ENCODE results near the gene TLK1. TPM values are rescaled to one million over a fixed set of nuclear protein-coding genes. Genes with fewer than 3 reads are reported as not detected.

TLK1 gene
- total and polyA plus RNA-seq, 2 donors (not counting 1 experiment from before 2014, with no cell fraction given): 23.5 to 29.9 TPM

- H3K4me1 ChIP-seq (ENCODE audit: control insufficient read depth, extremely low read depth, insufficient read depth, low read length): no peaks in the 10 kb centered on the region
- no peak overlapping the region for H3K27ac ChIP-seq (ENCODE audit: insufficient read depth, low read length)
- no peaks in the 10 kb centered on the region for H3K27me3 ChIP-seq (ENCODE audit: control insufficient read depth, insufficient read depth, low read length)
- DNase-seq (ENCODE audit: low read depth in 2 of 2): no peak
- no peak overlapping the region for H3K9ac ChIP-seq (ENCODE audit: insufficient read depth, low read length)
- no peaks in the 10 kb centered on the region for H3K9me3 ChIP-seq (ENCODE audit: control insufficient read depth, insufficient read depth, low read depth, low read length)
- H3K4me3 ChIP-seq (replicated peaks in 1 of 4; ENCODE audit: control extremely low read depth in 1 of 4, insufficient read depth in 1 of 4, low read depth in 3 of 4, low read length in 4 of 4): no peak overlapping the region
- H2AFZ ChIP-seq (ENCODE audit: low read length): no peak overlapping the region
- H3K4me2 ChIP-seq (ENCODE audit: extremely low read depth, insufficient read depth, low read length): no peak overlapping the region
- no peaks in the 10 kb centered on the region for H3K79me2 ChIP-seq (ENCODE audit: control insufficient read depth, insufficient read depth, low read length)
- TF ChIP-seq EZH2 (IDR thresholded peaks at IDR 0.05; ENCODE audit: low read length, missing control alignments) (no peak), CTCF (conservative IDR thresholded peaks at IDR 0.05 in 1 of 2, IDR thresholded peaks at IDR 0.05 in 1 of 2; ENCODE audit: low read depth in 1 of 2, low read length in 2 of 2) (no peak)
- peaks cover 13% of the 10 kb centered on the region for H3K36me3 ChIP-seq (ENCODE audit: control insufficient read depth, insufficient read depth, low read length)
- no peaks in the 10 kb centered on the region for H4K20me1 ChIP-seq (ENCODE audit: control insufficient read depth, extremely low read depth, insufficient read depth, low read length)
Observed at GRCh38 chr2:170967553-170967952, 193.1 kb downstream of the TLK1 start.

- TF ChIP-seq EZH2 (IDR thresholded peaks at IDR 0.05; ENCODE audit: low read length, missing control alignments) (no peak), CTCF (conservative IDR thresholded peaks at IDR 0.05 in 1 of 2, IDR thresholded peaks at IDR 0.05 in 1 of 2; ENCODE audit: low read depth in 1 of 2, low read length in 2 of 2) (peak in 1 of 2 donors; percentile 18)
- no peak for DNase-seq (ENCODE audit: low read depth in 2 of 2)
- H3K9me3 ChIP-seq (ENCODE audit: control insufficient read depth, insufficient read depth, low read depth, low read length): no peaks in the 10 kb centered on the region
- H3K27ac ChIP-seq (ENCODE audit: insufficient read depth, low read length): no peak overlapping the region
- H3K9ac ChIP-seq (ENCODE audit: insufficient read depth, low read length): no peak overlapping the region
- no peak overlapping the region for H3K4me3 ChIP-seq (replicated peaks in 1 of 4; ENCODE audit: control extremely low read depth in 1 of 4, insufficient read depth in 1 of 4, low read depth in 3 of 4, low read length in 4 of 4)
- no peaks in the 10 kb centered on the region for H3K27me3 ChIP-seq (ENCODE audit: control insufficient read depth, insufficient read depth, low read length)
- H3K4me1 ChIP-seq (ENCODE audit: control insufficient read depth, extremely low read depth, insufficient read depth, low read length): no peaks in the 10 kb centered on the region
- H3K79me2 ChIP-seq (ENCODE audit: control insufficient read depth, insufficient read depth, low read length): no peaks in the 10 kb centered on the region
- H3K36me3 ChIP-seq (ENCODE audit: control insufficient read depth, insufficient read depth, low read length): peaks cover 13% of the 10 kb centered on the region
- no peaks in the 10 kb centered on the region for H4K20me1 ChIP-seq (ENCODE audit: control insufficient read depth, extremely low read depth, insufficient read depth, low read length)
- no peak overlapping the region for H3K4me2 ChIP-seq (ENCODE audit: extremely low read depth, insufficient read depth, low read length)
- H2AFZ ChIP-seq (ENCODE audit: low read length): no peak overlapping the region
Observed at GRCh38 chr2:170966648-170967396, 193.9 kb downstream of the TLK1 start.

- Histone ChIP-seq H3K36me3 (ENCODE audit: control insufficient read depth, insufficient read depth, low read length) (peaks cover 16% of the 10 kb centered on the region), H3K79me2 (ENCODE audit: control insufficient read depth, insufficient read depth, low read length) (no peaks in the 10 kb centered on the region), H3K9ac (ENCODE audit: insufficient read depth, low read length) (no peak overlapping the region), H3K4me2 (ENCODE audit: extremely low read depth, insufficient read depth, low read length) (no peak overlapping the region), H3K4me3 (replicated peaks in 1 of 4; ENCODE audit: control extremely low read depth in 1 of 4, insufficient read depth in 1 of 4, low read depth in 3 of 4, low read length in 4 of 4) (no peak overlapping the region), H3K9me3 (ENCODE audit: control insufficient read depth, insufficient read depth, low read depth, low read length) (no peaks in the 10 kb centered on the region), H3K4me1 (ENCODE audit: control insufficient read depth, extremely low read depth, insufficient read depth, low read length) (no peaks in the 10 kb centered on the region), H3K27ac (ENCODE audit: insufficient read depth, low read length) (no peak overlapping the region), H4K20me1 (ENCODE audit: control insufficient read depth, extremely low read depth, insufficient read depth, low read length) (no peaks in the 10 kb centered on the region), H2AFZ (ENCODE audit: low read length) (no peak overlapping the region), H3K27me3 (ENCODE audit: control insufficient read depth, insufficient read depth, low read length) (no peaks in the 10 kb centered on the region)
- TF ChIP-seq CTCF (conservative IDR thresholded peaks at IDR 0.05 in 1 of 2, IDR thresholded peaks at IDR 0.05 in 1 of 2; ENCODE audit: low read depth in 1 of 2, low read length in 2 of 2) (no peak), EZH2 (IDR thresholded peaks at IDR 0.05; ENCODE audit: low read length, missing control alignments) (no peak)
- DNase-seq (ENCODE audit: low read depth in 2 of 2): peak; percentile 50 to 89
Observed at GRCh38 chr2:170965446-170966225, 195.1 kb downstream of the TLK1 start.

Data from fibroblast of lung (primary cell).